ENCODE data around the gene ALDH3B2. TPM values are rescaled to one million over a fixed set of nuclear protein-coding genes. Genes with fewer than 3 reads are reported as not detected.
"Not testable (repeated sequence)": the region's sequence is repeated elsewhere in the genome, so short reads cannot be mapped to it uniquely, and the experiment has no call there.

ALDH3B2 gene
- polyA plus RNA-seq, 3 donors: 1.8 to 3.1 (median 2.0) TPM

DNA sequence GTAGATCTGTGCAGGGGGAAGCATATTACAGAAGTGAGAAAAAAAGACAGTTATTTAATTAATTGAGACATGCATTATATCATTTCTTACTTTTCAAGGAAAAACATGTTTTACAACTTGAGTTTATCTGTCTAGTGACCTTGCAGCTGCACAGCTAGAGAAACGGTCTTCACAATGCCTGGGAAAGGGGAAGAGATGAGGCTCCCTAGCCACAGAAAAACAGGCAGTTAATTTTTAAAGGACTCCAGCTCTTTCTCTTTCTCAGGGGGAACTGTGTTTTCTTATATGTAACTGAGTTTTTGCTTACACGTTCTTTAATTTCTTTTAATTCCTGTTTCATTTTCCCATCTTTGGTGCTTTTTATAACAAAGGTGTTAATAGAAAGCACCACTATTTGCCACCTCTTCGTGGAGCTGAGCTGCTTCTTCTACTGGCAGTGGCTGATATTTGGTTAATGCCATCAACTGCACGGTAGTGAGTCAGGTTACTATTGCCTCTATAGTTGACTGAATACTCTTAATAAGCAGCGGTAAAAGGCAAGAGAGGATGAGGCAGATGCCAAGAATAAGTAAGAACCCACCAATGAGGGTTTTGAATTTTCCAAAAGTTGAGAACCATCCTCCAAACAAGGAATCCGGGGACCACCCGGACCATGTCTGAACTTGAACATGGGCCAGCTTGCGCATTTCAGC lies 11.4 kb upstream of the ALDH3B2 start:
- not testable (repeated sequence) for DNase-seq (ENCODE audit: low read depth in 3 of 3, low spot score in 2 of 3)

DNA sequence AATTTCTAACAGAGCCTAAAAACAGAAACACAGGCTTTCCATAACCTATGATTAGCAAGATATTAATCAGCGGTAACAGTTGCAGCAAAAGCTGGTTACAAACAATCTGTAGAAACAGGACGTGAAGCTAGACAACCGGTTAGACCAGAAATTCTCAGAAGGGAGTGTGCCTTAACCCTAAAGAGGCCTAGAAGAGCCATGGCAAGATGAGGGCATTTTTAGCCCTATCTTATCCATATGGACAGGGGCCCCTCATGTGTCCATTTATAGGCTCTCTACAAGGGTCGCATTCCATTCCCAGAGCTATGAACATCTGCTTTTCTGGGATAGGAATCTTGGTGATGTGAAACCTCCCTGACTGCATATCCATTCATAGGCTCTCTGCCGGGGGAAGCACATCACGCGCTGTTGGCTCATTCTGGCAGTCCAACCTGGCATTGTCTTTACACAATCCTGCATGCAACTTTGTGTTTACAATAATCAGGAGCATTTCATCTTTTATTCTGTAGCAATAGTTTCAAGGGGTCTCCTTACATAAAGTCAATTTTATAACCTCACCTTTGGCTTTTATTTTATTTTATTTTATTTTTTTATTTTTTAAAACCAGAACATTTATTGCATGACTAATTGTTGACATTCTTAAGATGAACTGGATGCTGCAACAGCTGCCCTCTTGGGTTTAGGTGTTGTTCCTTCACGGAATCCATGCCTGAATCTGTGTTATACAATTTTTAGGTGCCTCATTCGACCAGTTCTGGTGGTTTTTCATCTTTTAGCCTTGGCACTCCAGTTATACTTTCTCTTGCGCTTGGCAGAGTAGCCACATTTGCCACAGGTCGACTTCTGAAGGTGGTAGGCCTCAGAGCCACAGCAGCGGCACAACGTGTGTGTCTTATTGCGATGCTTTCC lies 8.0 kb upstream of the ALDH3B2 start:
- DNase-seq (ENCODE audit: low read depth in 3 of 3, low spot score in 2 of 3): not testable (repeated sequence)

DNA sequence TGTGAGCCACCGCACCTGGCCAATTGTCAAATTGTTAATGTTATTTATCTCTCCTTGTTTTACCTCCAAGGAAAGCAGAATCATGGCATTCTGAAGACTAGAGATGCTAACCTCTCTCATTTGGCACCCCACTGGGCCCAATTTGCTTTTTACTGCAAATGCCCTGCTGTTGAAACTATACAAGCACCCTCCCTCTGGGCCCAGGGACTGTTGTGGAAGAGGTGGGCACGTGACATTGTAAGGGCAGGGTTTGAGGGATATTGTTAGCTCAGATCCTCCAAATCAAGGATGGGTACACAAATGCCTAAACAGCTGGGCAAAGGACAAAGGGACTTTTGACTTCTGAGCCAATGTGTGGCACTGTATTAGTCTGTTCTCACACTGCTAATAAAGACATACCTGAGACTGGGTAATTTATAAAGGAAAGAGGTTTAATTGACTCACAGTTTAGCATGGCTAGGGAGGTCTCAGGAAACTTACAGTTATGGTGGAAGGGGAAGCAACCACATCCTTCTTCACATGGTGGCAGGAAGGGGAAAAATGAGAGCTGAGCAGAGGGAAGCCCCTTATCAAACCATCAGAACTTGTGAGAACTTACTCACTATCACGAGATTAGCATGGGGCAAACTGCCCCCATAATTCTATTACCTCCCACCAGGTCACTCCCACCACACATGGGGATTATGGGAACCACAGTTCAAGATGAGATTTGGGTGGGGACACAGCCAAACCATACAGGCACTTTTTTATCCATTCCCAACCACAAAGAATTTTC lies 6.5 kb upstream of the ALDH3B2 start:
- DNase-seq (ENCODE audit: low read depth in 3 of 3, low spot score in 2 of 3): no peak

DNA sequence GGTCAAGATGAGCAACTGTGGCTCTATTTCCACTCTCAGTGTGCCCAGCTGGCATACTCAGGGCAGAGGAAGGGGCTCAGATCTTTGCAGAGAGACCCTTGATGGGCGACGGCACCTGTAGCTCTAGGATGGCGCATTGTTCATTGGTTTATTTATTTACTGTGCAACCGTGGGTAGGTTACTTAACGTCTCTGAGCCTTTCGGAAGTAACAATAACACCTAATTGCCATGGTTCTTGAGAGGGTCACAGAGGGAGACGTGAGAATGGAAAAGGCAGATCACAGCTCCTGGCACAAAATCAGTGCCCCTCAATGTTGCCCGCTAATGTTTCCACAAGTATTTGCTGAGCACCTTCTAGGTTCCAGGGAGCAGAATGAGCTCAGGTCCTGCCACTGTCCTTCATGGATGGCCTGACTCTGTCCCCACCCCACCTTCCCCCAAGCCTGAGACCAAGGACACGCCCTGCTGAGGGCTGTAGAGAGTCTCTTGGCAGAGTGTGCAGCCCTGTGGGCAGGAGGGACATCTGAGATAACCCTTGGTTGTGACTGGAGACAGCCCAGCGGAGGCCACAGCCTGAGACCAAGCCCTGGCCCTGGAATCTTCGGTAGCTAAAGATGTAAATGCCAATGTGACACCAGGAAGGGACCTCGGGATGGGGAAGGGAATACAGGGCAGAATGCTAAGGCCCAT lies 780 bp upstream of the ALDH3B2 start:
- DNase-seq (ENCODE audit: low read depth in 3 of 3, low spot score in 2 of 3): no peak

GRCh38 chr11:67673902-67674301 lies 521 bp downstream of the ALDH3B2 start:
- no peak for DNase-seq (ENCODE audit: low read depth in 3 of 3, low spot score in 2 of 3)

GRCh38 chr11:67673358-67673757 lies 1.1 kb downstream of the ALDH3B2 start:
- DNase-seq (ENCODE audit: low read depth in 3 of 3, low spot score in 2 of 3): no peak

DNA sequence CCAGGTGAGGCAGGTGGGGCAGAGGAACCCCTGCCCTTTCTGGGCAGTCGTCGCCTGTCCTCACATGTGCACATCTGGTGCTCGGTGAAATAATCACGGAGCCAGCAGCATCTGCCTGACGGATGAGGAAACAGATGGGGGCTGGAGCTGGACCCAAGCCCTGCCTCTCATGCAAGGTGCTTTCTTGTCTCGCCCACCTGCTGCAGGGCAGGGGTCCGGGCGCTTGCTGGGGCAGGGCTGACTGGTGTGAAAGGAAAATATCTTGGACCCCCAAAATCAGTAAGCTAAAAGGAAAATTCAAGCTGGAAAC lies 3.3 kb downstream of the ALDH3B2 start:
- no peak for DNase-seq (ENCODE audit: low read depth in 3 of 3, low spot score in 2 of 3)

DNA sequence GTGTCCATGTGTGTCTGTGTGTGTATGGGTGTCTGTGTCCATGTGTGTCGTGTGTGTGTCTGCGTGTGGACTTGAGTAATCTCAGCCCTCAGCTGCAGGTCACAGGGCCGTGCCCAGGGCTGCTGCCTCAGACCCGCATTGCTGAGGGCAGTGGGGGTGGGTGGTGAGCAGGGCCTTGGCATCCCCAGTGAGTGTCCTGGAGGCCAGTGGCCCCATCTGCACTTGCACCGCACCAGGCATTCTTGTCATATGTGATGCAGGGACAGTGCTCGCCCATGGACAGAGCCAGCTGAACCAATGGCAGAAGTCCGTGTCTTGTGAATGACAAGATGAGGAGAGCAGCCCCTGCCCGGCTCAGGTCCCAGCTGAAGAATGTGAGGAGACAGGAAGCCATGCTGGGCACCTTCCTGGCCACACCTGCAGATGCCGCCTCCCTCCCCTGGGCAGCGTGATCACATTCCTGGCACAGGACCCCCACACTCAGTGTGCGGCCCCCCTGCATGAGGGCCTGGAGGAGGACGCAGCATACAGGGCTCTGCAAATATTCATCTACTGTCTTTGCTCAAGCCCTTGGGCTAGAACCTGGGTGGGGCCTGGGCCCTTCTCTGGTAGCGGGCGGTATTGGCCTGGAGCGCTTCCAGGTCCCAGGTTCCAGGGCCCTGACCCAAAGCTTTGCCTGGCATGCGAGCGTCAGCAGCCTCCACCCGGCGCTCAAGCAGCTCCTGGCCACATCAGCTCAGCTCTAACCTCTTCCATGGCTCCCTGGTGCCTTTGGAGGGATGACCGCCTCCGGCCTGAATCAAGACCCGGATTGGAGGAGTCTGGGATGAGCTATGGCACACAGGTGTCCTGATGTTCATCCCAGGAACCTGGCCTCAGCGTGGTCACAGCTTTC lies 3.9 kb downstream of the ALDH3B2 start:
- DNase-seq (ENCODE audit: low read depth in 3 of 3, low spot score in 2 of 3): no peak

- DNase-seq (ENCODE audit: low read depth in 3 of 3, low spot score in 2 of 3): no peak
Measured at GRCh38 chr11:67668192-67668551, 6.3 kb downstream of the ALDH3B2 start.

DNA sequence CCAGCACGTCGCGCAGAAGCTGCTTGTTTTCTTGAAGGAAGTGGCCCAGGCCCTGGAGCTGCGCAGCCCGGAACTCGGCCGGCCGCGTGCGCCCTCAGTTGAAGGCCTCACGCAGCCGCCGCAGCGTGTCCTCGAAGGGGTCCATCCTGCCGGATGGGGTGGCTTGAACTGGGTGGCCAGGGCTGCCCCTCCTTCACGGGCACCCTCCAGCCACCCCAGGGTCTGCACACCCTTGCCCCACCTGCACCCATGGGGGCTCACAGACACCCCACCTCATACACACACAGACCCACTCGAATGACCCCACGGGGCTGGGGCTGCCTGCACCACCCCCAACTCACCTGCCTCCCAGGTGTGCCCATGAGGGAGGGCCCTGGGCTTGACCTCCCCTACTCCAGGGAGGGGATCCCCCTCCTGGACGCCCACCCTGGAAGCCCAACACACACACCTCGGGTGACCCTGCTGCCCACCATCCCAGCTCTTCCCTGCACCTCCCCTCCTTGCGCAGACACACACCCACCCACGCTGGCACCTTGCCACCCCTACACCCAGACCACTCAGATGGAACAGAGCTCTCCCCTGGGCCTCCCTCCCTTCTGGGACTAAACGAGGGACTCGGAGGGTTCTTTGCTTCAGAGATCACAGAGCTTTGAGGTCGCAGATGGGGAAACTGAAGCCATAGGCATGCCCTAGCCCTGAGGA lies 6.8 kb downstream of the ALDH3B2 start:
- no peak for DNase-seq (ENCODE audit: low read depth in 3 of 3, low spot score in 2 of 3)

GRCh38 chr11:67666676-67667489 lies 7.5 kb downstream of the ALDH3B2 start:
- no peak for DNase-seq (ENCODE audit: low read depth in 3 of 3, low spot score in 2 of 3)

GRCh38 chr11:67666303-67666645 lies 8.1 kb downstream of the ALDH3B2 start:
- no peak for DNase-seq (ENCODE audit: low read depth in 3 of 3, low spot score in 2 of 3)

DNA sequence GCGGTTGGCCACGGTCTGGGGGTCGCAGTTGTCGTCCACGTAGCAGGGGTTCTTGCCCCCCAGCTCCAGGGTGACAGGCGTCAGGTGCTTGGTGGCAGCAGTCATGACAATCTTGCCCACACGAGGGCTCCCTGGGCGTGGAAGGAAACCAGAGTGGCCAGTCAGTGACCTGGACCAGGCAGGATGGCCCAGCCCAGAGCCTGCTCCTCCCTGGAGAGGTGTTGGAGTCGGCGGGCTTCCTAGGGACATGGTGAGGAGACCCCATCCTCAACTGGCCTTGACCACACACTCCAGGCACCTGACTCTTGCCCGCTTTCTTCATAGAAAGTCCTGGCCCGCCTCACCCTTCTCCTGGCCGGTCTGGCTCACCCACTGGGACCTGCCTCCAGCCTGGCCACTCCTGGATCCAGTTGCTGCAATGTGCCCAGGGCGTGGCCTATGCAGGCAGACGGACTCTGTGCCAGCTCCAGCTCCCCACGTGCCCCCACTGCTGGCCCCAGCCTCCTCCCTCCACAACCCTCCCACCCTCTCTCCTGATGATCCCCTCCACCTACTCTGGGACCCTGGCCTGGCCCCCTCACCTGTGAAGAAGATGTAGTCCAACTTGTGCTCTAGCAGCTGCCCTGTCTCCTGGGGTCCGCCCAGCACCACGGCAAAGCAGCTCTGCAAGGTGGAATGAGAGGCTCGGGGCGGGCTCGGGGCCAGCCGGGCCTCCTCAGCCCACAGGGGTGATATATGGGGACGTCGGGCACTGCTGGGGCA lies 8.7 kb downstream of the ALDH3B2 start:
- no peak for DNase-seq (ENCODE audit: low read depth in 3 of 3, low spot score in 2 of 3)

DNA sequence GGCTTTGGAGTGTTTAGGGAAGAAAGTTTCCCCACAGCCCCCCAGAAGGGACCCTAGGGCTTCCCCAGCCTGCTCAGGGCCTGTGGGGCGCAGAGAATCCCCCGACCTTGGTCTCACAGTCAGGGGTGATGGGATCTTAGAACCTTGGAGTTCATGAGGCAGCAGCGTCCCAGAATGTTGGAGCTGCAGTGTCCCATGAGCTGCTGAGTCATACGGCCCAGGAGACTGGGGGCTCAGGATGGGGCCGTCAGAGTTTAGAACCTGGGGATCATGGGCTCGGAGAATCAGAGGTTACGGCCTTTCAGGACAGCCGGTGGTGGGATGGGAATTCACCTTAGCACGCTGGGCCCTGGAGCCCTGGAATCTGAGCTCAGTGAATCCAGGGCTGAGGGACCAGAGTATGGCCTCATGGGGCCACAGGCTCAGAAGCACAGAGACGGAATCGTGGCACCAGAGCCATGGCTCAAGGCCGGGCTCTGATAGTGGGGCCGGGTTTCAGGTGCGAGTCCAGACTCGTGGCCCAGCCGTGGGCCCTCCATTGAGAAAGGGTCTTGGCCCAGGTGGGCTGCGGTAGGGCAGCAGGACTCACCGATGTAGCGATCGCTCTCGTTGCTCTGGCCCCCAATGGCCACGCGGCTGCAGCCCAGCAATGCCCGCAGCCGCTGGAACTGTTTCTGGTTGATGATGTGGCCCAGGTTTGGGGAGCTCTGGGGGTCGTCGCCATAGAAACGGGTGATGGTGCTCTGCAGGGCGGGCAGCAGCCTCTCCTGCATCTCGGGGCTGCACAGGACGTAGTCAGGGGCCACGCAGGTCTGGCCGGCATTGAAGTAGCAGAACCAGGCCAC lies 9.5 kb downstream of the ALDH3B2 start:
- DNase-seq (ENCODE audit: low read depth in 3 of 3, low spot score in 2 of 3): no peak

- no peak for DNase-seq (ENCODE audit: low read depth in 3 of 3, low spot score in 2 of 3)
Measured at GRCh38 chr11:67664213-67664585, 10.2 kb downstream of the ALDH3B2 start.

DNA sequence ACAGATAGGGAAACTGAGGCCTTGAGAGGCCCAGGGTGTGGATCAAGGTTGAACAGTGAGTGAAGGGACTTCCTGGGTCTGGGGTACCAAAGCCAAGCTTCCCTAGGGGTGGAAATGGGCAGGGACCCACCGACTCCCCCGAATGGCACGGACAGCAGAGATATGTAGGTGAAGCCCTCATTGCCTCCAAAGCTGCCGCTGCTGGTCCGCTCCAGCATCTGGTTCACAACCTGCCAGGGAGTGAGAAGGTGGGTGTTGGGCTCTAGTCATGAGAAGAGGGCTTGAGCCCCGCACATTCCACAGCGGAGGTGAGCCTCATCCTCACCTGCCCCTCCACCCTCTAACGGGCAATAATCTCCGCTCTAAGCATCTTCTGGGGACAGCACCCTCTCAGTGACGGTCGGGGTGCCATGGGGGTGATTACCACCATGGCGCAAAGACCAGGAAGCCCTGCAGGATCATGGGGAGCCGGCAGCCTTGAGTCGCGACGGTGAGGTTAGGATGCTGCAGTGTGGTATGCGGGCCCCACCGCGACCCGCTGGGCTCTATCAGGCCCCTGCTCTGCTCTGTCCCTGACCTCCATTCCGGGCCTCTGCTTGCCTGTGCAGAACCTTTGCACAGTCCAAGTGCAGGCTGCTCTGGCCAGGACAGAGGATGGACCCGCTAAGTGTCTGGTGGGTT lies 10.8 kb downstream of the ALDH3B2 start:
- DNase-seq (ENCODE audit: low read depth in 3 of 3, low spot score in 2 of 3): no peak

All from right renal cortex interstitium (tissue), 3 donors.